Endothelial cell of umbilical vein (primary cell): ENCODE results near the gene ST6GALNAC4. TPM values are rescaled to one million over a fixed set of nuclear protein-coding genes. Genes with fewer than 3 reads are reported as not detected.

Experiments used
- BruUV-seq: library from RNA; stranded (reverse); fragments of 400-500 nt; replicated peaks from 2 replicates; lab custom pipeline; 2021; lab: Mats Ljungman, UMichigan
- CTCF ChIA-PET: fragments of 300-600, 350-600 bp; sonication (Branson Sonifier 250); formaldehyde crosslinking; loops from one replicate; lab custom pipeline; 2021; ENCODE audit warnings: antibody characterized with exemption, inconsistent platforms; lab: Charles Lee
- POLR2A ChIA-PET: fragments of 300-600, 350-600 bp; sonication (Branson Sonifier 250); formaldehyde crosslinking; loops from one replicate; lab custom pipeline; 2021; ENCODE audit warnings: antibody characterized with exemption, inconsistent platforms; lab: Charles Lee
- DNase-seq: peaks from one replicate; pipeline ENCODE4 v3.0.0-alpha.2; 2011; ENCODE audit warnings: low read depth, low spot score
- FAIRE-seq: peaks from 2 replicates; lab custom pipeline; 2011; peaks lifted over from hg19 to GRCh38; lab: Jason Lieb, UNC
- H2AFZ ChIP-seq: 2 replicates; pipeline ENCODE4 v1.6.0; 2012; ENCODE audit warnings: low read depth, low read length, control low read depth, inconsistent platforms
- H3K27ac ChIP-seq: 2 replicates; pipeline ENCODE4 v1.5.1; 2011; ENCODE audit warnings: low read depth, mild to moderate bottlenecking, control low read depth, low read length, moderate library complexity; ENCODE audit not compliant: insufficient read depth
- H3K27me3 ChIP-seq, 2 experiments: 2 replicates each; pipeline versions ENCODE4 v1.6.0 to v1.6.1; 2011; ENCODE audit warnings: low read length in 2 of 2, mixed read lengths in 1 of 2; ENCODE audit not compliant: control insufficient read depth in 2 of 2, insufficient read depth in 2 of 2
- H3K36me3 ChIP-seq, 2 experiments: 2 replicates in 1 of 2; 3 replicates in 1 of 2; pipeline ENCODE4 v1.5.1; 2011; ENCODE audit warnings: low read length in 2 of 2, mild to moderate bottlenecking in 1 of 2, moderate library complexity in 1 of 2; ENCODE audit not compliant: control insufficient read depth in 2 of 2, insufficient read depth in 2 of 2; ENCODE audit errors: extremely low read depth in 1 of 2
- H3K4me1 ChIP-seq: 3 replicates; pipeline ENCODE4 v1.5.1; 2011; ENCODE audit warnings: mild to moderate bottlenecking, low read length; ENCODE audit not compliant: control insufficient read depth, insufficient read depth; ENCODE audit errors: extremely low read depth
- H3K4me2 ChIP-seq: 2 replicates; pipeline ENCODE4 v1.6.1; 2011; ENCODE audit warnings: low read length, control low read depth, mixed read lengths; ENCODE audit not compliant: insufficient read depth
- H3K4me3 ChIP-seq, 3 experiments: fragments of 200-600 bp in 1 of 3; sonication (generic), shearing (Covaris generic) in 1 of 3; replicated peaks in 1 of 3; 2 replicates each; pipeline ENCODE4 v1.5.1; 2011 to 2016; ENCODE audit warnings: control low read depth in 3 of 3, low read length in 3 of 3, mild to moderate bottlenecking in 2 of 3, inconsistent platforms in 1 of 3, low read depth in 1 of 3, moderate library complexity in 1 of 3; ENCODE audit not compliant: insufficient read depth in 1 of 3
- H3K79me2 ChIP-seq: 2 replicates; pipeline ENCODE4 v1.6.0; 2012; ENCODE audit warnings: low read length, inconsistent platforms; ENCODE audit not compliant: control insufficient read depth, insufficient read depth
- H3K9ac ChIP-seq: replicated peaks from 2 replicates; pipeline ENCODE3; 2011; ENCODE audit warnings: low read length, control low read depth; ENCODE audit not compliant: insufficient read depth; ENCODE audit errors: extremely low read depth
- H3K9me1 ChIP-seq: replicated peaks from 3 replicates; pipeline ENCODE4 v1.6.0; 2011; ENCODE audit warnings: mild to moderate bottlenecking, low read length; ENCODE audit not compliant: control insufficient read depth, insufficient read depth; ENCODE audit errors: extremely low read depth
- H3K9me3 ChIP-seq: replicated peaks from 2 replicates; pipeline ENCODE4 v1.5.1; 2012; ENCODE audit warnings: low read length, inconsistent platforms; ENCODE audit not compliant: control insufficient read depth, insufficient read depth
- H4K20me1 ChIP-seq: replicated peaks from 2 replicates; pipeline ENCODE3; 2011; ENCODE audit warnings: mild to moderate bottlenecking, low read length; ENCODE audit not compliant: control insufficient read depth, insufficient read depth; ENCODE audit errors: extremely low read depth
- EZH2 ChIP-seq: IDR thresholded peaks from 2 replicates; pipeline ENCODE4 v1.6.1; 2012; ENCODE audit warnings: borderline replicate concordance, low read depth, mild to moderate bottlenecking, moderate library complexity, low read length, inconsistent platforms; ENCODE audit not compliant: severe bottlenecking
- FOS ChIP-seq: IDR thresholded peaks from 2 replicates; pipeline ENCODE4 v1.6.1; 2011; ENCODE audit warnings: mild to moderate bottlenecking, low read length, moderate library complexity, borderline replicate concordance; ENCODE audit not compliant: insufficient read depth
- GATA2 ChIP-seq: IDR thresholded peaks from 2 replicates; pipeline ENCODE4 v1.7.0; 2011; ENCODE audit warnings: low read depth, mild to moderate bottlenecking, moderate library complexity, mixed read lengths, low read length; ENCODE audit not compliant: insufficient read length, insufficient read depth
- JUN ChIP-seq: IDR thresholded peaks from 2 replicates; pipeline ENCODE4 v1.6.1; 2011; ENCODE audit warnings: borderline replicate concordance, low read depth; ENCODE audit not compliant: insufficient read length, insufficient read depth
- MYC ChIP-seq: IDR thresholded peaks from one replicate; pipeline ENCODE4 v1.6.1; 2011; ENCODE audit warnings: mild to moderate bottlenecking, low read depth, low read length
- POLR2A ChIP-seq: IDR thresholded peaks from 2 replicates; pipeline ENCODE4 v1.6.1; 2012; ENCODE audit warnings: low read depth, mild to moderate bottlenecking, control low read depth, low read length
- POLR2AphosphoS5 ChIP-seq: IDR thresholded peaks from 2 replicates; pipeline ENCODE4 v1.6.1; 2012; ENCODE audit warnings: low read depth, mild to moderate bottlenecking, control low read depth, low read length, moderate library complexity; ENCODE audit not compliant: insufficient read depth
- dilution Hi-C: fragments of 300-500 bp; cut with MboI; formaldehyde crosslinking; loops from one replicate; pipeline ENCODE4 v1.15.0; 2019; ENCODE audit warnings: low sequenced_read_pairs; ENCODE audit not compliant: extremely low pct_ligation_motif_present
- intact Hi-C: fragments of 100-400 bp; cut with micrococcal nuclease; formaldehyde crosslinking; loops from one replicate; pipeline ENCODE4 v1.10.0; 2022
- polyA plus RNA-seq, 4 experiments: library from polyadenylated mRNA; depleted of rRNA in 3 of 4; stranded (reverse) in 3 of 4; unstranded in 1 of 4; fragments of >200 nt; gene quantifications; 2 replicates each; pipeline versions ENCODE4 v1.2.1 to v1.2.3, GENCODE V29; 2011 to 2012; ENCODE audit warnings: missing spikeins in 1 of 4
- total RNA-seq: library from RNA; stranded (reverse); gene quantifications from 2 replicates; pipeline ENCODE4 v1.2.3, GENCODE V29; 2021
- TF ChIP-seq, protein P1 (sequence below): IDR thresholded peaks from 2 replicates; pipeline ENCODE4 v1.6.1; 2011; ENCODE audit not compliant: insufficient read depth, insufficient read length
- TF ChIP-seq, protein P2 (sequence below), 2 donors: IDR thresholded peaks; 1 replicate in 1 of 2; 2 replicates in 1 of 2; pipeline ENCODE4 v1.5.1; 2011; ENCODE audit warnings: low read length in 2 of 2, mild to moderate bottlenecking in 2 of 2, moderate library complexity in 2 of 2, control low read depth in 1 of 2, inconsistent platforms in 1 of 2, low read depth in 1 of 2; ENCODE audit not compliant: insufficient read depth in 1 of 2; ENCODE audit errors: extremely low read depth in 1 of 2

Gene ST6GALNAC4
- total and polyA plus RNA-seq, 2 donors (not counting 3 experiments of a cell fraction or from before 2014, with no cell fraction given): 45.9 to 85.3 TPM

- no peaks in the 10 kb centered on the region for H4K20me1 ChIP-seq
- BruUV-seq: no TSS peak
- no peaks in the 10 kb centered on the region for H3K27me3 ChIP-seq
- H3K36me3 ChIP-seq: peaks cover 8 to 15% of the 10 kb centered on the region in 2 experiments
- H2AFZ ChIP-seq: no peak overlapping the region
- dilution Hi-C loops (no loop called here), intact Hi-C loops (no loop called here)
- TF ChIP-seq EZH2 (no peak), FOS (no peak), POLR2AphosphoS5 (no peak), GATA2 (no peak), POLR2A (no peak), JUN (no peak), MYC (no peak)
- TF ChIP-seq, protein P1, sequence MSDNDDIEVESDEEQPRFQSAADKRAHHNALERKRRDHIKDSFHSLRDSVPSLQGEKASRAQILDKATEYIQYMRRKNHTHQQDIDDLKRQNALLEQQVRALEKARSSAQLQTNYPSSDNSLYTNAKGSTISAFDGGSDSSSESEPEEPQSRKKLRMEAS: no peak
- TF ChIP-seq, protein P2, sequence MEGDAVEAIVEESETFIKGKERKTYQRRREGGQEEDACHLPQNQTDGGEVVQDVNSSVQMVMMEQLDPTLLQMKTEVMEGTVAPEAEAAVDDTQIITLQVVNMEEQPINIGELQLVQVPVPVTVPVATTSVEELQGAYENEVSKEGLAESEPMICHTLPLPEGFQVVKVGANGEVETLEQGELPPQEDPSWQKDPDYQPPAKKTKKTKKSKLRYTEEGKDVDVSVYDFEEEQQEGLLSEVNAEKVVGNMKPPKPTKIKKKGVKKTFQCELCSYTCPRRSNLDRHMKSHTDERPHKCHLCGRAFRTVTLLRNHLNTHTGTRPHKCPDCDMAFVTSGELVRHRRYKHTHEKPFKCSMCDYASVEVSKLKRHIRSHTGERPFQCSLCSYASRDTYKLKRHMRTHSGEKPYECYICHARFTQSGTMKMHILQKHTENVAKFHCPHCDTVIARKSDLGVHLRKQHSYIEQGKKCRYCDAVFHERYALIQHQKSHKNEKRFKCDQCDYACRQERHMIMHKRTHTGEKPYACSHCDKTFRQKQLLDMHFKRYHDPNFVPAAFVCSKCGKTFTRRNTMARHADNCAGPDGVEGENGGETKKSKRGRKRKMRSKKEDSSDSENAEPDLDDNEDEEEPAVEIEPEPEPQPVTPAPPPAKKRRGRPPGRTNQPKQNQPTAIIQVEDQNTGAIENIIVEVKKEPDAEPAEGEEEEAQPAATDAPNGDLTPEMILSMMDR (IDR thresholded peaks at IDR 0.05; ENCODE audit: extremely low read depth in 1 of 2, insufficient read depth in 1 of 2, low read depth in 1 of 2, low read length in 2 of 2): no peak
- H3K79me2 ChIP-seq: no peaks in the 10 kb centered on the region
- H3K4me1 ChIP-seq: peaks cover 8% of the 10 kb centered on the region
- ChIA-PET CTCF (interaction anchor here (0.9 to 1.5 kb wide), 6 partner anchors 15 to 150 kb away, joined by 3 to 5 read pairs (median 3); partner anchors contain the start of gene TOR2A), POLR2A (interaction anchor here (1.4 kb wide), 1 partner anchor 10 kb away, joined by 3 read pairs; no protein-coding TSS in a partner anchor)
- H3K9me3 ChIP-seq: no peaks in the 10 kb centered on the region
- FAIRE-seq (no peak), DNase-seq (no peak)
- H3K27ac ChIP-seq: no peak overlapping the region
- no peak overlapping the region for H3K4me2 ChIP-seq
- no peaks in the 10 kb centered on the region for H3K9me1 ChIP-seq
- no peak overlapping the region for H3K4me3 ChIP-seq
- H3K9ac ChIP-seq: no peak overlapping the region
Measured at GRCh38 chr9:127884976-127885490, 31.8 kb downstream of the ST6GALNAC4 start.
